GF-D8 (cell line): ENCODE results near the gene TES.
"Not testable (repeated sequence)": the region's sequence is repeated elsewhere in the genome, so short reads cannot be mapped to it uniquely, and the experiment has no call there.

Experiments used
- DNase-seq: peaks from one replicate; lab custom pipeline; 2025; lab: John Stamatoyannopoulos, UW

The TES gene

DNA sequence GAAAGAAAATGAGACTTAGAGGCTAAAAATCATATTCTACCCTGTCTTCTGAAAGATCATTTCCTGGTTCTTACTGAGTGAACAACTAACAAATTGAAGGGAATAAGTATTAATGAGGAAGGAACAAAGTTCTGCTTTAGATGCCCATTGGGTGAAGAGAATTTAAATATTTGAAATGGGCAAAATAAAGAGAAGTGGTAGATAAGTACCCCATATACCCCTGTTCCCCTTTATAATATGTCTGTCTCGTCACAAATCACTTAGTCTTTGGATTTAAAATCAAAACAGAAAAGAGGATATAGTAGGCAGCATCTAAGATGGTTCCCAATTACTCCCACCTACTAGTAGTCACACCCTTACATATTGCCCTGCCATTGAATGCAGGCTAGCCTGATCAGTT, 13.2 kb downstream of the TES start:
- DNase-seq = no peak

DNA sequence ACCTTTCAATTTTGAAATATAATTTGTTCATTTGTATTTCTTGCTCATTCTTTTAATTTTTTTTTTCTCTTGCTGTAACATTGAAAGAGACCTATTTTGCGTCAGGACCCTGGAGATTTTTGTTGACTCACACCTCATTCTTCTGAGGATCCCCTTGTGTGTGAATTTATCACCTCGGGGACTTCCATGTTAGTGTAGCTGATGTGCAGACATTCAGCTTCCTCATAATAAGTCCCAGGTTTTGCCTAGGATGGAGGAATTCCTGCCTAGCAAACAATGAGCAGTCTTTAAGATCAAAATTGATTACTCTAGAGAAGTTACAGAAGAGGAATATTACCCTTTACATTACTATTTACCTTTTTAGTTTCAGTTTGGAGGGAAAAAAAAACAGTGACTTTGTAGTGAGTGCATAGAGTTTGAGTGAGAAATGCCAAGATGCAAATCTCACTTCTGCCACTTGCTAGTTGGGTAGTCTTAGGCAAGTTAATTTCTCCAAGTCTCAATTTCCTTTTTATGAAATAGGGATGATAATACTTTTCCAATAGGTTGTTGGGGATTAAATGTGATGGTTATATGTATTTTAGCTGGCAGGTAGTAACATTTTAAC, 14.3 kb downstream of the TES start:
- DNase-seq = no peak

DNA sequence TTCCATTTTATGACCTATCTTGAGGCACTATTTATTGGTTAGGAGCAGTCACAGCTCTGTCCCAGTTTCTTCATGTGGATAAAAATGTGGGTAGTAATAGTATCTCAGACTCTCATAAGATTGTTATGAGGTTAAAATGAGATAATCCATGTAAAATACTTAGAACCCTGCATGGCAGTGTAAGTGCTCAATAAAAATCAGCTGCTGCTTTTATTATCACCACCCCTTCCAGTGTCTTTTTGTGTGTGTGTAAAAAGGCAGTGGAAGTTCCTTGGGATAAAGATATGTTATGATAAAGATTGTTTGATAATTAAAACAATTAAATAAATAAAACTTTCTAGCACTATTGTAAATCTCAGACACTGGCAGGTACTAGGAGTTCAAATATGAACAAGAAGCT, 15.5 kb downstream of the TES start:
- DNase-seq = no peak

DNA sequence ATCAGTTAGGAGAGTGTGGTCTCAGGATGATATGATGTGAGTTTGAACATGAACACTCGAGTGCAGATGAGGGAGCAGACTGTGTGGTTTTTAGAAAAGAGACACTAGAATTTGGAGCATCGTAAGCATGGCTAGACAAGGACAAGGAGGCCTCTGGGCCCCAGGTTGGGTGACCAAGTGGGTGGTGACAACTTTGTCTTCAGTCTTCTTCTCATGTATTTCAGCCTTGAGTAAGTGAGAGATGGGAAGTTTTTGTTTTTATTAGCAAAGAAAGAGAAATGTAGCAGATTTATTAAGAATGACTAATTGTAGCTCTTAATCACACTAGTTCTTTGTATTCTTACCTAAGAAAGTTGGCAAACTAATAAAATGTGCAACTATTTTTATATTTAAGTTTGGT, 16.3 kb downstream of the TES start:
- no peak for DNase-seq

DNA sequence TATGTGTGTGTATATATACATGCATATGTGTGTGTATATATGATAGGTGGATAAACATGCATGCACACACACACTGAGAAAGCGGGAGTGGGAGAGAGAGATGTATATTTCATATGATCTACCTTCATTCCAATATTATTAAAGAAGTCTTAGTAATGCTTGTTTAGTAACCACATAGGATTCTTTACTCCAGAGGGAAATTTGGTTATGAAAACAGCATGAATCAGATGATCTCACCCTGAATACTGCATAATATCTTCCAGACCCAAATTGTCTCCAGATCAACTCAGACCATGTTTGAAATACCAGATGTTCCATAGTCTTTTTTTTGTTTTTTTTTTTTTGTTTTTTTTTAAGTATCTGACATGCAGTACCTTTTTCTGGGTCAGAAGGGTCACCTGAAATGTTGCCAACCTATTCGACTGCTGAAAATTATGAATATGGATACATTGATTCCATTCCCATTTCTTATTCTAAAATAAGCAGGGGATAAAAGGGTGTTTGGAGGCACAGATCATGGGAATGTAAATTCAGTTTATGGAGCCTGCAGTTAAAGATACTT, 17.4 kb downstream of the TES start:
- DNase-seq = no peak

DNA sequence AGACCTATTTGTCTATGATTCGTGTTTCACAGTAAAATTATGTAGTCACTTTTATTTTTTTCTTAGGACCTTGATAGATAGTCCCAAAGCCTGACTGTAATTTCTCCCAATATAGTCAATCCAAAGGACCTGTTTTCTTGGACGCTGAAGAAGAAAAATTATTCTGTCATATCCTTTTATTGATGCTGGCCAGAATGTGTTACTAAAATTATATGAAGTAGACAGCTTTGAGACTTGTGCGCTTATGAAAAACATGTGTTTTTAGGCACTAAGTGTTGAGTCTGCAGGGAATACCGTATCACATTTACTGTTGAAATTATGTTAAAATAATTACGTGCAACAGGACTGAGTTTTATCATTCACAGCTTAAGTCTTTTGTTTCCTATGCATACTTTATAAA, 17.9 kb downstream of the TES start:
- no peak for DNase-seq

DNA sequence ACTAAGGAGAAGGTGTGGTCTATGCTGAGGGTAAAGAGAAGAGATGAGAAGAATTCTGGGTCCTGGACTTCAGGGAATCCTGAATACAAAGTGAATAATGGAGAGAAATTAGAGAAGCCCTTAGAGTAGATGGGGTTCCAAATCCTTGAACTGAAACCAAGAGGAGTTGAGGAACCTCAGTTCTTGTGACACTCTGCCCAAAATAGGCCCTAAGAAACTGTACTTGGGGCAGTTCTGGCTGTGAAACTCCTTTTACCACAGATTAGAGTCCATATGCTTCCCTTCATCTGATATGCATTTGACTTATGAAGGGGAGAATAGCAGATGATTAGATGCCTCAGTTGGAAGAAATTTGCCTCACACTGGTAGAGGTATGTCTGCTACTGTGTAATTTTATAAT, 19.0 kb downstream of the TES start:
- DNase-seq = no peak

DNA sequence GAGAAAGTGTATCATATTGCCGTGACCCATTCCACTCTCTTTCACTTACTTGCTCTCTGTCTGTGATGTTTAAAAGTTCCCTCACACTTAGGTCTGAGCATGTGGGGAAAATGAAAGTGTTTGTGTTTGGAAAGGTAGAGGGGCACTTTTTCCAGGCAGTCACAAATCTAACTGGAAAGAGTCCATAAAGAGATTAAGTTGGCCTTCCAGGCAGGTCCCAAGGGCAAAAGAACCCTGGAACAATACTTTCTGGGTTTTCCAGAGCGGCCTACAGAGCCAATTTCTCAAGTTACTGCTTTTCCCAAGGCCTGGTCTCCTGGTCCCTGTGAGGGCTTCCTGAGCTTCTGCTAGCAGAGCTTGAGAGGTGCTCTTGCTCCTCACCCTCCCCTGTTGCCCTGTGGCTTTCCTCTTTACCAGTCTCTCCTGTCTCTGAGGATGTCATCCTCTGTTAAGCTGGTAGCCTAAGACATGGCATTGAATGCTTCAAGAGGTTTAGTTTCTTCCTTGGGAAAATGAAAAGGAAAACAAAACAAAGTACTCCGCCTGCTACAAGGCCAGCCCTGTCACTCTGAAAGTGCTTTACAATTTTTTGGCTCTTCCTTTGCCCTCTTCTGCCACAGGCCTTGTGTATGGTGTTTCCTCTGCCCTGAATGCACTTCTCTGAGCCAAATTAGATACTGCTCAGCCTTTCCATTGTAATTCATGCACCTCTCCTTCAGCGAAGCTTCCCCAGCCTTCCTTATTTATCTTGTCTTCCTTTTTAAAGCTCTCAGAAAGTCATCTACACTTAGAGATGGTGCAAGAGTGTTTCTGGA, 20.1 kb downstream of the TES start:
- DNase-seq = no peak

DNA sequence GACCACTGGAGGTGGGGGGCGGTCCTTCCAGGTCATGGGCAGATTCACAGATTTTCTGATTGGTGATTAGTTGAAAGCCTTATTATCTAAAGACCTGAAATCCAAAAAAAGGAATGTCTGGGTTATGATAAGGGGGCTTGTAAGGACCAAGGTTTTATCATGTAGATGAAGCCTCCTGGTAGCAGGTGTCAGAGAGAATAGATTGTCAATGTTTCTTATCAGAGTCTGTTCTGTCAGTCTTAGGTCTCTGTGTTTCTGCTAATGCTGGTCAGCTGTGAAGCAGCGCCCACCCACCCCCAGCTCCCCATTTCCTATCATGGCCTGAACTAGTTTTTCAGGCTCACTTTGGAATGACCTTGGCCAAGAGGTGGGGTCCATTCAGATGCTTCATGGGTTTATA, 21.2 kb downstream of the TES start:
- DNase-seq = no peak

DNA sequence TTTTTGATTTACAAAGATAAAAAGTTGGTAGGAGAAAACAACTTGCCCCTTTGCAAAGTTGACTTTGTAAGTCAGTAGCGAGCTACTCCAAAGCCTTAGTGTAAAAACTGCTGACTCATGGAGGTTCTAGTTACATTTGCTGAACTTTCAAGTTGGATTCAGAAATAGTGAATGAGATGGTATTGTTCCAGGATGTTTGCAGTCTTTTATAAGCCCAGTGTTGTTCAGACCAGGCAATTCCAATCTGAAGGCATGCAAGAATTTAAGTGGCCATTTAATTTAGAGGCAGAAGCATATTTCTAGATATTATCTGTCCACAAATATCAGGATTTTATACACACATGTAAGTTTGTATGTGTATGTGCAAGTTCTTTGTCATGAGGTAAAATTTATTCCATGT, 21.6 kb downstream of the TES start:
- DNase-seq = no peak

DNA sequence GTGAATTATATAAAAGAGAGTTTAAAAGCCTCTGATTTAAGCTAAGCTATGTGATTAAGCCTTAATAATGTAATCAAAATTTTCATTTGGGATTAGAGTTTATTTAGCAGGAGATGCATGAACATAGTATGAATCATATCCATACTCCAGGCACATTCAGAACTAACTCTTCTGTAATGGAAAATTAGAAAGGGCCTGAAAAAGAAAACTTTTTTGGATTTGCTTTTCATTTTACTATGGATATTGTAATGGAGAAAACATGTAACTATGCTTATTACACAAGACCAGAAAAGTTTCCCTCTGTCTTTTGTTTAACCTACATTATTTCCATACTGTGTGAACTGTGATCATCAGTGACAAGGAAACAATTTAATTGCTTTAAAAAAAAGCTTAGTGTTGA, 22.0 kb downstream of the TES start:
- DNase-seq = no peak

DNA sequence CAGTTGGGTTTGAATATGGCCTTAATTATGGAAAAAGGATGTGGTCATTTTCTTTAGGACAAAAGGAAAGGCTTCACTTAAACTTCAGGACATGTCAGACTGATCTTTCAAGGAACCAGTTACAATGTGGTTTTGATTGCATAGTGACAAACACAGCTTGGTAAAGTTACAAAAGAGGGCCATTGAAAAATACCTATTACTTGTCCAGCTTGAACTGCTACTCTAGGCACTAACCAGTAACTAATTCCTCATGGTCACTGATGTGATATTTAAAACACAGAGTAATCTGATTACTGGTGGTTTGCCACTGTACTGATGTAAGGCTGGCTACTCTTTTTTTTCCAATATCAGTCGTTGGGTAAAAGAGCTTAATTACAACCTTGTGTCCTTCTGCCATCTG, 22.6 kb downstream of the TES start:
- DNase-seq = no peak

DNA sequence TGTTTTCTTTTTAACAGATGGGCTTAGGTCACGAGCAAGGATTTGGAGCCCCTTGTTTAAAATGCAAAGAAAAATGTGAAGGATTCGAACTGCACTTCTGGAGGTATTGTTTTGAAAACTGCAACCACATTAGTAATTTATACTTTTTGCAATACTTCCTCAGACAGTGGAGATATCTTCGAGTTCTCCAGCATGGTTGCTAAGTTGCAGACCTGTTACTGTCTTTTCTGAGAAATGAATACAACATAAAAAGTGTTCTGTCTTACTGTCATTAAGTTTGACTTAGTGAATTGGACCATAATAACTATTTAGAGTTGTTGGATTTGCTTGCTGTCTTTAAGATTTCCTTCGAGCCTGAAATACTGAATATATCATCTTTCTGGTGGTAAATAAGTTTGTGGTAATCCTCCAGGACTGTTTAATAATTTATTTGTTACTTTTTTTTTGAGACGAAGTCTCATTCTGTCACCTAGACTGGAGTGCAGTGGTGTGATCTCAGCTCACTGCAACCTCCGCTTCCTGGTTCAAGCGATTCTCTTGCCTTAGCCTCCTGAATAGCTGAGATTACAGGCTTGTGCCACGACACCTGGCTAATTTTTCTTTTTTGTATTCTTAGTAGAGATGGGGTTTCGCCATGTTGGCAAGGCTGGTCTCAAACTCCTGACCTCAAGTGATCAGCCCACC, 24.3 kb downstream of the TES start:
- DNase-seq = no peak

DNA sequence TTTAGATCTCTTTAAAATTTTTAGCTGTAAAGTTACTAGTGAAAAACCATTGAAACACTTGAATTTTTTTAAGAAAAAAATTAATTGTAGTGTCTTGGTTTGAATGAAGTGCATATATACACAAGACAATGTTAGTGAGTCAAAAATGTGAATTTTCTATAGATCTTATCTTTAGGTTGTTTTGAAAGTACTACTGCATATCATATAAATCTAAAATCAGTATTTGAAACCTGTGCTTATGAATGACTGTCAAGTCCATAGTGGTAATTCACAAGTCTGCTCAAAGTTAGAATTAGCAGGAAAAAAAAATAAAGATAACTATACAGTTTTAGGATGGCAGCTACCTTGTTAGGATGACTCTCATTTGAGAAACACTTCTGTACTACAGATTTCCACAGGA, 25.0 kb downstream of the TES start:
- DNase-seq = no peak

DNA sequence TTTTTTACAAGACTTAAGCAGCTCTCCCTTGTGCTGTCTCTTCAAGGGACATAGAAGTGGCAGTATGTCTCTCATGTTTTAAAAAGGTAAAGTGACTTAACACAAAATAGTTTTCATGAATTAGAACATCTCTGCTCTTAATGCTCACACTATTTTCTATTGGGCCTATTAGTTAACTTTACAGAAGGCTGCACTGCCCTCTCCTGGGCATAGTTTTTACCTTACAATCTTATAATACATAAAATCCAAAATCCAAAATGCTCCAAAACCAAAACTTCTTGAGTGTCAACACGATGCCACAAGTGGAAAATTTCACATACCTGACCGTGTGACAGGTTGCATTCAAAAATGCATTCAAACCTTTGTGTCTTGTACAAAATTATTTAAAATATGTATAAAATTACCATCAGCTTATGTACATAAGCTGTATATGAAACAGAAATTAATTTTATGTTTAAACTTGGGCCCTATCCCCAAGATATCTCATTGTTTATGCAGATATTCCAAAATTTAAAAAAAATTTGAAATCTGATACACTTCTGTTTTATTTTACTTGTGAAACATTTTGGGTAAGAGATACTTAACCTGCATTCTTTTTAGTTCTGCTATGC, 25.8 kb downstream of the TES start:
- no peak for DNase-seq

DNA sequence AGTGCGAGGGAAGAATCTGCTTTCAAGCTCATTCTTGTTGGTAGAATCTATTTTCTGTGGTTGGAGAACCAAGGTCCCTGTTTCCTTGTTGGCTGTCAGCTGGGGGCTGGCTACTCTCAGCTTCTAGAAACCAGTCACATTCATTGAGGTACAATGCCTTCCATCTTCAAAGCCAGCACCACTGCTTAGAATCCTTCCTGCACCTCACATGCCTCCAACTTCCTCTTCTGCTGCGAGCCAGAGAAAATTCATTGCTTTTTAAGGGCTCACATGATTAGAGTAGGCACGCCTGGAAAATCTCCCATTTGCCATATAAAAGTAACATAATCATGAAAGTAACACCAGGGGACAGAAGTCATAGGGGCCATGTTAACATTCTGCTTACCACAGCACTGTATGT, 28.7 kb downstream of the TES start:
- DNase-seq = no peak

DNA sequence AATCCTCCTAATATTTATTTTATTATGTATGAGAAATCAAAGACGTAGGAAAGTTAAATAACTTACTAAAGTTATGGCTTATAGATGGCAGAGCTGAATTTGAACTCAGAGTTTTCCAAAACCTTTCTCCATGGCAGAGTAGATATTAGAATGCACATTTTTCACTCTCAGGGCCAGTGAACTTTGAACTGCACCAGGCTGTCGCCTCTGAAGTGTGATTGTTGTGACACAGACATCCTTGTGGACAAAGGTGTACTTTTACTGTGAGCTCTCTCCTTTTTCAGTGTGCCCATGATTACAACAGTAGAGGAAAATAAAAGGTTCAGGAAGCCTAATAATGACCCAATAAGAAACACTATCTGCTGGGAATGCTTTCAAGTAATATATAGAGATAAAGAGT, 29.1 kb downstream of the TES start:
- no peak for DNase-seq

DNA sequence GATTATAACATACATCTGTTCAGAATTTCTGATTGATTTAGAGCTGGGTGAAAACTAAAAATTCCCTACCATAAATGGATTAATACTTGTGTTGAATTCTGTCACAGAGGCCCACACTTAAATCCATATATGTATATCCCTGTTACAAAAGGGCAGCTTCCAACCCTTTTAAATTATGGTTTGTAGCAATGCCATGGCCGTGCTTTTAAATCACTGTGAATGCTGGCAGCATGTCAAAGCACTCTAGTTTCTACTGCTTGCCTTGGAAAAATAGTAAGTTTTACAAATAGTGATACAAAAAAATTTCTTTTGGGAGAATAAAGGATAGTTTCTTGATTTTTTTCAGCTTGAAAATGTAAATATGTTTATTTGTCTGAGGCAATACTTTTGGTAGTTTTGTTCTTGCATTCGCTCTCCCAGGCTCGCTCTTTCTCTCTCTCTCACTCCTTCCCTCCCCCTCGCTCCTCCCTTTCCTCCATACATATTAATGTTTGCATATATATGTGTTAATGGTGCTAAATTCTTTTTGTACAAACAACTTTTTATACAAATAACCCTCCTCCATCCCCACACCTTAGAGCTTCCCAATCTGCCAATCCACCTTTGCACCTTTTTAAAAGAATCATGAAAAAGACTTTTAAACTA, 29.8 kb downstream of the TES start:
- DNase-seq = no peak

DNA sequence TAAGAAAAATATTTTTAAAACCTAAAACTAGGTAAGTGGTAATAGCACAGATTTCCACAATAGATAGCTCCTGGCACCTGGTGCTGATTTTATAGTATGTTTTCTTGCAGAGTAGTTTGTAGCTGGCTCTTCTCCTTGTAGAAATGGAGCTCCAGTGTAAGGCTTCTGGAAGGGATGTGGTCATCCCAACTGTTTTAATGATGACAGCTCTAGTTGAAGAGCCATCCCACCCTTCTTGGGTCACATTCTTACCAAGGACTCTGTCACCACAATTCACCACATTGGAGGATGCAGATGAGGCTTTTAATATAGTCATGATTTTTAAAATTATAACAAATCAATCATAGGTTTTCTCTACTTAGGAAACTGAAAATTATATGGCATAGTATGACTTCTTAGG, 31.0 kb downstream of the TES start:
- DNase-seq = no peak

DNA sequence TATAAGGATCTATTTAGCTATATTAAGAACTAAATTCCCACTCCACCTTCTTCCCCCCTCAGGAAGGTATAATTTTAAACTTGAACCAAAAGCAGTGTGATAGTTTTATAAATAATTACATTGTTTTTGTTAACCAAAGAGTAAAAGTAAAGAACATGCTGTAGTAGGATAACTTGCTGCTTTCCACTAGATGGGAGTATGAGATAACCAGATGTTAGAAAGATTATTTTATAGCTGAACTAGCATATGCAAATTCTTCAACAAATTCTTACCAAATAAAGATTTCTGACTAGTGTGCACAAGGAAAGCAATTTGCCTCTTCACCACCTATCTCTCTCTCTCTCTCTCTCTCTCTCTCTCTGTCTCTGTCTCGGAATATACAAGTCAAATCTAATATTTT, 31.8 kb downstream of the TES start:
- no peak for DNase-seq

DNA sequence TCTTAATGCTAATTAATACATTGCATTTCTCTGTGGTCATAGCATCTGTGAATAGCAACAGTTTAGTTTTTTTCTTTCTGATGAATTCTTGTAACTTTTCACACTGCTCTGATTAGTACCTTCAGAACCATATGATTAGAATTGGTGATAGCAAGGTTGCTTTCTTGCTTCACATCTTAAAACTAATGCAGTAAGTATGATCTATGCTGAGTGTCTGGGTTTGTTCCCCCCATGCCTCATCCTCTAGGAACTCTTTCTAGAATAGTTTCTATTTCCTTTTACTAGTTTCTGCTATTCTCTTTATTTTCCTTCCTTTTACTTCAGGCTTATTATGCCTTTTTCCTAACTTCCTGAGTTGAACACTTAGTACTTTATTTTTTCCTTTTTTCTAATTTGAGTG, 32.4 kb downstream of the TES start:
- no peak for DNase-seq

DNA sequence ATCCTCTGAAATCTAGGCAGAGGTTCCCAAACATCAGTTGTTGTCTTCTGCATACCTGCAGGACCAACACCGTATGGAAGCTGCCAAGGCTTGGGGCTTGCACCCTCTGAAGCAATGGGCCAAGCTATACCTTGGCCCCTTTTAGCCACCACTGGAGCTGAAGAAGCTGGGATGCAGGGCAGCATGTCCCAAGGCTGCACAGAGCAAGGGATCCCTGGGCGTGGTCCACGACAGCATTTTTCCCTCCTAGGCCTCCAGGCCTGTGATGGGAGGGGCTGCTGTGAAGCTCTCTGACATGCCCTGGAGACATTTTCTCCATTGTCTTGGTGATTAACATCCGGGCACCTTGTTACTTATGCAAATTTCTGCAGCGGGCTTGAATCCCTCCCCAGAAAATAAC, 34.5 kb downstream of the TES start:
- not testable (repeated sequence) for DNase-seq
